Ovary (tissue), 3 donors: ENCODE results near the gene MAN2A2.

Experiments used
- CTCF ChIP-seq, 3 donors: fragments of 450-650 bp in 2 of 3; fragments of 200-600 bp in 1 of 3; IDR thresholded peaks; one replicate each; pipeline versions ENCODE4 v1.5.1 to v1.8.0; 2016 to 2022; ENCODE audit warnings: antibody characterized with exemption in 3 of 3, mild to moderate bottlenecking in 1 of 3
- EP300 ChIP-seq: sonication (generic); formaldehyde crosslinking; IDR thresholded peaks from one replicate; pipeline ENCODE4 v1.6.1; 2017; ENCODE audit warnings: antibody characterized with exemption
- POLR2A ChIP-seq: fragments of 450-650 bp; IDR thresholded peaks from one replicate; pipeline ENCODE4 v1.6.1; 2017; ENCODE audit warnings: antibody characterized with exemption, mild to moderate bottlenecking, moderate library complexity
- donor health status: DM: no; HTN: no; CAD: no.

DNA sequence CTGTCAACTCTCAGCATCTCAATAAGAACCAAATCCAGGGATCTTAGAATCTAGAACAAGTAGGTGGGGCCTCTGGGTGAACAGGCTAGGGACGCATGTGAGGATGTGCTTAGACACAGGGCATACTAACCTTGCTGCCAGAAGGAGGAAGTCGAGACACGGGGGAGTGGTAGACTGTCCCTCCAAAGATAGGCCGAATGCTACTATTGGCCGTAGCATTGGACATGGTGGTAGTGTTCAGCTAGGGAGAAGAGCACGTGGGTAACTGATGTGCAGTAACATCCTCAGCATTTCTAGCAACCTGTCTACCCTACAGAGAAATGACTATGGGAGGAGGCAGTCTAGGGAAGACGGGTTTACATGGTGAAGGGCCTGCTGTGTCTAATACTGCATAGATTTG lies 67.2 kb downstream of the MAN2A2 start:
- TF ChIP-seq EP300 (no peak), CTCF (IDR thresholded peaks at IDR 0.05) (no peak), POLR2A (no peak)
